ENCODE results near the gene TEX2. TPM values are rescaled to one million over a fixed set of nuclear protein-coding genes. Genes with fewer than 3 reads are reported as not detected.

The TEX2 gene
- 8.1 TPM in 2 replicates for total RNA-seq

- H3K4me3 Mint-ChIP-seq: peak within 1 kb of the TSS; percentile 88
- no peaks in the 10 kb centered on the region for H3K9me3 Mint-ChIP-seq
- TF ChIP-seq CTCF (IDR thresholded peaks at IDR 0.05): no peak
- peak; percentile 95 for ATAC-seq (ENCODE audit: low read depth)
- H3K4me1 Mint-ChIP-seq: peaks cover 19% of the 10 kb centered on the region
- intact Hi-C loops (cut with micrococcal nuclease): loop anchor here (1.0 to 5.0 kb wide), 8 partner anchors 45 to 566 kb away; partner anchors contain the start of genes CEP95, DDX5, ERN1 and ICAM2
- peak within 1 kb of the TSS; percentile 80 for H3K27ac Mint-ChIP-seq
- H3K27me3 Mint-ChIP-seq: peaks cover 15% of the 10 kb centered on the region
- CTCF ChIA-PET: no interaction called here
- H3K36me3 Mint-ChIP-seq (ENCODE audit: low read depth): peaks cover 3% of the 10 kb centered on the region
- peak; percentile 87 for DNase-seq
- POLR2A ChIA-PET: interaction anchor here (0.6 to 3.4 kb wide), 5 partner anchors 46 to 244 kb away, joined by 3 to 36 read pairs (median 4); partner anchors contain the start of genes CEP95 and ICAM2
Observed at GRCh38 chr17:64263000-64263766, at the start of gene TEX2. Gene TEX2 (minus strand): TSS chr17:64263260. CDS start chr17:64214217, 49,043 bp downstream.

GRCh38 chr17:64309710-64310109 lies 46.6 kb upstream of the TEX2 start:
- ATAC-seq (ENCODE audit: low read depth) (no peak), DNase-seq (no peak)
- Mint-ChIP-seq H3K27me3 (no peaks in the 10 kb centered on the region), H3K27ac (no peak overlapping the region), H3K4me1 (no peaks in the 10 kb centered on the region), H3K36me3 (ENCODE audit: low read depth) (no peaks in the 10 kb centered on the region), H3K9me3 (no peaks in the 10 kb centered on the region), H3K4me3 (no peak overlapping the region)
- POLR2A ChIA-PET: no interaction called here
- TF ChIP-seq CTCF (IDR thresholded peaks at IDR 0.05): no peak
- CTCF ChIA-PET: interaction anchor here (1.0 to 3.3 kb wide), 5 partner anchors 8 to 112 kb away, joined by 3 to 20 read pairs (median 4); no protein-coding TSS in a partner anchor
- intact Hi-C loops (cut with micrococcal nuclease): no loop called here

- CTCF ChIA-PET: interaction anchor here (1.0 to 3.3 kb wide), 5 partner anchors 9 to 112 kb away, joined by 3 to 20 read pairs (median 4); no protein-coding TSS in a partner anchor
- DNase-seq (no peak), ATAC-seq (ENCODE audit: low read depth) (no peak)
- Mint-ChIP-seq H3K36me3 (ENCODE audit: low read depth) (no peaks in the 10 kb centered on the region), H3K4me3 (no peak overlapping the region), H3K27ac (no peak overlapping the region), H3K27me3 (no peaks in the 10 kb centered on the region), H3K4me1 (no peaks in the 10 kb centered on the region), H3K9me3 (no peaks in the 10 kb centered on the region)
- POLR2A ChIA-PET: no interaction called here
- TF ChIP-seq CTCF (IDR thresholded peaks at IDR 0.05): no peak
- intact Hi-C loops (cut with micrococcal nuclease): no loop called here
Observed at GRCh38 chr17:64309021-64309420, 46.0 kb upstream of the TEX2 start.

- Mint-ChIP-seq H3K27ac (no peak overlapping the region), H3K36me3 (ENCODE audit: low read depth) (no peaks in the 10 kb centered on the region), H3K9me3 (no peaks in the 10 kb centered on the region), H3K27me3 (no peaks in the 10 kb centered on the region), H3K4me3 (no peak overlapping the region), H3K4me1 (no peaks in the 10 kb centered on the region)
- ATAC-seq (ENCODE audit: low read depth) (peak; percentile 58), DNase-seq (peak; percentile 50)
- POLR2A ChIA-PET: interaction anchor here (0.6 to 1.5 kb wide), 2 partner anchors 112 to 200 kb away, joined by 4 to 6 read pairs; partner anchors contain the start of gene CEP95
- intact Hi-C loops (cut with micrococcal nuclease): loop anchor here (1.0 to 2.0 kb wide), 4 partner anchors 14 to 342 kb away; no protein-coding TSS in a partner anchor
- peak; percentile 76 for TF ChIP-seq CTCF (IDR thresholded peaks at IDR 0.05)
- CTCF ChIA-PET: interaction anchor here (0.8 to 5.4 kb wide), 4 partner anchors 10 to 114 kb away, joined by 3 to 68 read pairs (median 3); no protein-coding TSS in a partner anchor
Observed at GRCh38 chr17:64306850-64307463, 43.9 kb upstream of the TEX2 start.

GRCh38 chr17:64304551-64304950 lies 41.5 kb upstream of the TEX2 start:
- no peaks in the 10 kb centered on the region for H3K36me3 Mint-ChIP-seq (ENCODE audit: low read depth)
- no peak overlapping the region for H3K27ac Mint-ChIP-seq
- TF ChIP-seq CTCF (IDR thresholded peaks at IDR 0.05): no peak
- no peak overlapping the region for H3K4me3 Mint-ChIP-seq
- intact Hi-C loops (cut with micrococcal nuclease): no loop called here
- ChIA-PET POLR2A (interaction anchor here (1.0 kb wide), 1 partner anchor 21 kb away, joined by 6 read pairs; no protein-coding TSS in a partner anchor), CTCF (interaction anchor here (1.1 to 5.4 kb wide), 3 partner anchors 15 to 187 kb away, joined by 4 to 68 read pairs (median 7); no protein-coding TSS in a partner anchor)
- ATAC-seq (ENCODE audit: low read depth) (no peak), DNase-seq (no peak)
- H3K4me1 Mint-ChIP-seq: no peaks in the 10 kb centered on the region
- H3K27me3 Mint-ChIP-seq: peaks cover 11% of the 10 kb centered on the region
- H3K9me3 Mint-ChIP-seq: no peaks in the 10 kb centered on the region

All from activated B cell treated with CpG ODN at 0.5 μM for 24 hours (primary cell).